Ovary (tissue), 3 donors: Measurements from ENCODE around the gene EYA4.

Experiments used
- CTCF ChIP-seq, 3 donors: fragments of 450-650 bp in 2 of 3; fragments of 200-600 bp in 1 of 3; IDR thresholded peaks; one replicate each; pipeline versions ENCODE4 v1.5.1 to v1.8.0; 2016 to 2022; ENCODE audit warnings: antibody characterized with exemption in 3 of 3, mild to moderate bottlenecking in 1 of 3
- POLR2A ChIP-seq: fragments of 450-650 bp; IDR thresholded peaks from one replicate; pipeline ENCODE4 v1.6.1; 2017; ENCODE audit warnings: antibody characterized with exemption, mild to moderate bottlenecking, moderate library complexity
- donor health status: DM: no; HTN: no; CAD: no.

GRCh38 chr6:133242637-133243585 lies 1.8 kb downstream of the EYA4 start:
- TF ChIP-seq POLR2A = no peak
- no peak for TF ChIP-seq CTCF (IDR thresholded peaks at IDR 0.05)
